ENCODE measurements around the gene CCDC142. TPM values are rescaled to one million over a fixed set of nuclear protein-coding genes. Genes with fewer than 3 reads are reported as not detected.

CCDC142 gene
- total and polyA plus RNA-seq, 2 of the 8 experiments (the other 6 are each of a cell fraction or from before 2014, with no cell fraction given) = 6.0 to 10.7 TPM

DNA sequence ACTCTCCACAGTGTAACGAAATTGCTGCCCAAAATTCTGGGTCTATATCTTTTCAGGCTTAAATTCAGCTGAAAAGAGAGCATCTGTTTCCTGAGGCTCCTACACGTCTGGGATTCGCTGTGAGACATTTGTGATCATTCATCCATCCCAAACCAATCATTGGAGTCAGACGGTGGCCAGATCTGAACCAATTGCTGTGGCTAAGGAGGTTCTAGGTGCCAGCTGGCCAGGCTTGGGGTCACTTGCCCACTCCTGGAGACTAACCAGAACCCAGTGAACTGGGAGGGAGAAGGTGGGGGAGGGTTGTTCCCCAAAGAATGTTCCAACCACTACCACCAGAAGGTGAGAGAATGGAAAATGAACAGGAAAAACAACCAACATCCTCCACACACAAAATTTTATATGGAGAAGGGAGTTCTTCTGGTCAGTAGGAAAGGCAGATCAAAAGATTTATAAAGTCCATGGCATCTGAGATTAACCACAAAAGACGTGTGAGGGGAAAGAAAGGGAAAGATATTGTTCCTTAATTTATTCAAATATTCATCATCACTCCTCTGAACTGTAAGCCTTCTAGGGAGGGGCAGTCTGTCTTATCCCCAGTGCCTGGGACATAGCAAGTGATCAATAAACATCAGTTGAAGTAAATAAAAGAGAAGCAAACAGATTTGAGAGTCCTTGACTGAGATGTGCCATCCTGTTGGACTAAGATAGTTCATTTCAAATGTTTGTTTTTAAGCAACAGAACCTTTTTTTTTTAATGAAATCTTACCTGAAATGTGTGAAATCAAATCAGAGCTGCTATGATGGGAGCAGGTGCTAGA is 38.1 kb downstream of the CCDC142 start:
- Histone ChIP-seq H3K14ac (ENCODE audit: insufficient read length) (no peak overlapping the region), H3K9me3 (ENCODE audit: insufficient read depth in 2 of 2, low read depth in 1 of 2, low read length in 1 of 2) (no peaks in the 10 kb centered on the region), H4K20me1 (replicated peaks in 1 of 2; ENCODE audit: control insufficient read depth in 1 of 2, insufficient read depth in 2 of 2, low read length in 2 of 2) (no peaks in the 10 kb centered on the region), H2BK12ac (ENCODE audit: low read depth, low read length) (no peak overlapping the region), H2BK5ac (ENCODE audit: low read depth, low read length) (no peak overlapping the region), H3K27me3 (replicated peaks in 1 of 4; ENCODE audit: control insufficient read depth in 3 of 4, extremely low read depth in 1 of 4, insufficient read depth in 3 of 4, low read length in 3 of 4) (no peaks in the 10 kb centered on the region; a peak in 2 of 7 replicates), H3K79me2 (ENCODE audit: control insufficient read depth in 1 of 2, insufficient read depth in 2 of 2, low read length in 2 of 2) (peaks cover 0 to 6% of the 10 kb centered on the region in 2 experiments; a peak in 2 of 4 replicates), H4K91ac (replicated peaks; ENCODE audit: insufficient read length, low read length) (no peak overlapping the region), H2BK120ac (replicated peaks; ENCODE audit: low read depth, low read length) (no peak overlapping the region), H3K23ac (ENCODE audit: insufficient read length) (no peak overlapping the region), H3K79me1 (ENCODE audit: low read depth, low read length) (no peaks in the 10 kb centered on the region; the same call in 1 of the 2 replicates), H3K56ac (replicated peaks; ENCODE audit: insufficient read length, low read depth, low read length) (no peak overlapping the region), H3K4me3 (ENCODE audit: extremely low read depth in 1 of 4, insufficient read depth in 2 of 4, low read depth in 3 of 4, low read length in 4 of 4) (no peak overlapping the region), H4K8ac (ENCODE audit: extremely low read depth, insufficient read depth, low read length) (no peak overlapping the region; the same call in 1 of the 2 replicates), H3K4me2 (ENCODE audit: insufficient read depth in 1 of 2, low read depth in 2 of 2, low read length in 2 of 2) (no peak overlapping the region), H3K4ac (replicated peaks; ENCODE audit: insufficient read length, low read depth, low read length) (no peak overlapping the region), H3K36me3 (ENCODE audit: control insufficient read depth in 2 of 4, insufficient read depth in 4 of 4, low read length in 3 of 4) (no peaks in the 10 kb centered on the region), H4K5ac (ENCODE audit: insufficient read length, low read depth, low read length) (no peak overlapping the region), H3K9ac (replicated peaks in 1 of 4; ENCODE audit: extremely low read depth in 1 of 4, low read depth in 3 of 4, low read length in 3 of 4) (no peak overlapping the region), H3K4me1 (replicated peaks in 1 of 4; ENCODE audit: control insufficient read depth in 3 of 4, insufficient read depth in 4 of 4, low read length in 3 of 4) (peaks cover 0 to 5% (median 2%) of the 10 kb centered on the region in 4 experiments; a peak in 4 of 7 replicates), H2BK15ac (ENCODE audit: low read length) (no peak overlapping the region), H3K23me2 (ENCODE audit: low read depth, low read length) (peaks cover 6% of the 10 kb centered on the region; the same call in 1 of the 2 replicates), H3K18ac (ENCODE audit: extremely low read depth, low read length) (no peak overlapping the region), H2AK5ac (ENCODE audit: low read depth, low read length) (no peak overlapping the region), H2BK20ac (ENCODE audit: low read length) (no peak overlapping the region), H3K27ac (ENCODE audit: low read depth, low read length) (no peak overlapping the region), H2AFZ (ENCODE audit: low read length) (no peak overlapping the region)
- ChIA-PET POLR2A (ENCODE audit: partially characterized antibody) (interaction anchor here (1.0 to 2.7 kb wide), 6 partner anchors 13 to 53 kb away, joined by 3 to 15 read pairs (median 4); partner anchors contain the start of gene WBP1), CTCF (ENCODE audit: partially characterized antibody) (interaction anchor here (0.6 to 3.1 kb wide), 6 partner anchors 10 to 44 kb away, joined by 3 to 9 read pairs (median 4); partner anchors contain the start of gene INO80B)
- FAIRE-seq (no peak), DNase-seq (ENCODE audit: low read depth in 1 of 2, low spot score in 2 of 2) (no peak)
- TF ChIP-seq SUZ12 (IDR thresholded peaks at IDR 0.05; ENCODE audit: low read length) (no peak), TAF7 (optimal IDR thresholded peaks at IDR 0.05; ENCODE audit: borderline replicate concordance, low read depth, low read length) (no peak), KDM4A (IDR thresholded peaks at IDR 0.05; ENCODE audit: low read depth, low read length, severe bottlenecking) (no peak), ASH2L (IDR thresholded peaks at IDR 0.05; ENCODE audit: low read length) (no peak), POLR2AphosphoS5 (IDR thresholded peaks at IDR 0.05; ENCODE audit: low read depth, low read length) (no peak), HDAC2 (IDR thresholded peaks at IDR 0.05; ENCODE audit: borderline replicate concordance in 1 of 2, low read depth in 2 of 2, low read length in 2 of 2) (no peak), RFX5 (IDR thresholded peaks at IDR 0.05; ENCODE audit: borderline replicate concordance, low read depth, low read length) (no peak), HDAC6 (IDR thresholded peaks at IDR 0.05; ENCODE audit: low read depth, low read length) (no peak), CHD1 (IDR thresholded peaks at IDR 0.05; ENCODE audit: low read depth, low read length) (no peak), SP1 (IDR thresholded peaks at IDR 0.05; ENCODE audit: low read depth, low read length) (no peak), PHF8 (conservative IDR thresholded peaks at IDR 0.05; ENCODE audit: low read depth, low read length) (no peak)
- WGBS, 2 experiments (ENCODE audit: extremely low coverage in 1 of 2, insufficient coverage in 1 of 2, insufficient read length in 1 of 2, insufficient replicate concordance in 2 of 2, low coverage in 1 of 2, low lambda C conversion rate in 2 of 2, missing lambda C conversion rate in 1 of 2) = 77% methylated on average over 5 of the region's 5 CpGs; no CpG with 5 or more reads in 1 of the 2 experiments

Data from H1 (cell line).